GM19324 (cell line): ENCODE measurements around the gene DKK1.

Source experiments
- ATAC-seq: cut with Tn5 transposase; IDR thresholded peaks from one replicate; pipeline ENCODE4 v1.9.1; 2021; ENCODE audit warnings: mild to moderate bottlenecking, moderate library complexity; ENCODE audit not compliant: unreplicated experiment, low FRiP score

Gene DKK1

GRCh38 chr10:52316001-52316400 is 1.9 kb downstream of the DKK1 start:
- ATAC-seq: no peak

DNA sequence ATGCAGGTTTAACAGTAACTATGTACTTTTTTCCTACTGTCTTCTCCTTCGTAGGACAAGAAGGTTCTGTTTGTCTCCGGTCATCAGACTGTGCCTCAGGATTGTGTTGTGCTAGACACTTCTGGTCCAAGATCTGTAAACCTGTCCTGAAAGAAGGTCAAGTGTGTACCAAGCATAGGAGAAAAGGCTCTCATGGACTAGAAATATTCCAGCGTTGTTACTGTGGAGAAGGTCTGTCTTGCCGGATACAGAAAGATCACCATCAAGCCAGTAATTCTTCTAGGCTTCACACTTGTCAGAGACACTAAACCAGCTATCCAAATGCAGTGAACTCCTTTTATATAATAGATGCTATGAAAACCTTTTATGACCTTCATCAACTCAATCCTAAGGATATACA is 2.4 kb downstream of the DKK1 start:
- ATAC-seq: no peak

DNA sequence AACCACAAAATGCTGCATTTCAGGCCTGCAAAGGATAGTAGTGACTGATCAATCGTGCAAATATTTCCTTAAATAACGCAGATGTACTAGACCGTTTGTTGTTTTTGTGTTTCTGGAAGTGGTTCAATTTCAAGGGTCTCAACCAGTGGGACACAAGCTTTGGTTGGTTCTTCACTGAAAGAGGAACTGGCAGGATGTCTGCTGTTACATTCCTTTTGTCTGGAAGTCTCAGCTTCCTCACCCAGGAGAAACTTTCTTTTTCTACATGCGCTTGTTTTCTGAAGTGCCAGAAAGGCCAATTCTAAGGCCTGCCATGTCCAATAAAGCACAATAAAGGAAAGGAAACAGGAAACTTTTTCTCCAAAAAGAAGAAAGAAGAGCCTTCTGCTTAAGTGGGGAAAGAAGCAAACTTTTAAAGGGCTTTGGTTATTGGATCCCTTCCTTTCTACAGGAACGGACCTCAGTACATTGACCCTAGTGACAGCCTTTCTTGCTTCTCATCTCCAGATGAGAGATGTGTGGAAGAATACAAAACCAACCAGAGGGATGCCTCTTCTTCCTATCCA is 4.1 kb downstream of the DKK1 start:
- no peak for ATAC-seq

GRCh38 chr10:52318822-52319464 is 4.9 kb downstream of the DKK1 start:
- ATAC-seq: no peak

DNA sequence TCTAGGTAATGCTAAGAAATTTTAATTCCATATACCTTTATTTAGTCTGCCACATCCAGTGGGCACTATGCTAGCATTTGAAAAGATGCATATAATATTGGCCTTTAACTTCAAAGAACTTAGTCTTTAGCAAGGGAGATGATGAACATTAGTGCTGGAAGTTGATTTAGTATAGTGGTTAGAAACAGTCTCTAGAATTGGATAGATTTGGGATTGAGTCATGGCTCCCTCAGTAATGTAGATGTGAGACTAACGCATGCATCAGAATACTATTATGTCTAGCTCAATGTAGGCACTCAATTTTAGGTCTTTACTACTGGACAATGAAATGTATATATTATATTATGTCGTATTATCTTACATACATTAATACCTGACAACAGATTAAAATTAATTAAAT is 5.8 kb downstream of the DKK1 start:
- ATAC-seq: no peak

- ATAC-seq: no peak
Measured at GRCh38 chr10:52322323-52322722, 8.2 kb downstream of the DKK1 start.

DNA sequence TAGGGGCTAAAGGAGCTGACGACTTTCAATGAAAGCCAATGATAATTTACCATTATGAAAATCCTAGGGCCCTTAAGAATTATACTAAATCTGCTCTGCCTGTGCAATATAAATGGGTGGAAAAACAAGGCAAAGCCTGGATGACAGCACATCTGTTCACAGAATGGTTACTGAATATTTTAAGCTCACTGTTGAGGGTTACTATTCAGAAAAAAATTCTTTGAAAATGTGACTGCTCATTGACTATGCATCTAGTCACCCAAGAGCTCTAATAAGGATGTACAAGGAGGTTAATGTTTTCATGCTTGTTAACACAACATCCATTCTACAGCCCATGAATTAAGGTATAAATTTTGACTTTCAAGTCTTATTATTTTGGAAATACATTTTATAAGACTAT is 8.9 kb downstream of the DKK1 start:
- ATAC-seq: no peak

- ATAC-seq: no peak
Measured at GRCh38 chr10:52326382-52326781, 12.3 kb downstream of the DKK1 start.

- ATAC-seq: no peak
Measured at GRCh38 chr10:52331638-52332364, 17.7 kb downstream of the DKK1 start.

DNA sequence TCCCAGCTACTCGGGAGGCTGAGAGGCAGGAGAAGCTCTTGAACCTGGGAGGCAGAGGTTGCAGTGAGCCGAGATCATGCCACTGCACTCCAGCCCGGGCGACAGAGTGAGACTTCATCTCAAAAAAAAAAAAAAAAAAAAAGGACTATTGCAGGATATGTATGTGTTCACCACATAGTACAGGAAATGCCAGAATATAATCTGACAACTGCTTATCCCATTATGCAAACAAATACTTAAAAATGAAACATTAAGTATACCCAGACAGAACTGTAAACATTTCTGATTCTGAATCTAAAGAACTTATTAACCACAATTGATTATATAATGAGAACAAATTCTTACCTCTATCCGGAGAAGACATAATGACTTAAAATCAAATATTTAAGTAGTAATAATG is 18.7 kb downstream of the DKK1 start:
- ATAC-seq: no peak

GRCh38 chr10:52334595-52334994 is 20.5 kb downstream of the DKK1 start:
- no peak for ATAC-seq

DNA sequence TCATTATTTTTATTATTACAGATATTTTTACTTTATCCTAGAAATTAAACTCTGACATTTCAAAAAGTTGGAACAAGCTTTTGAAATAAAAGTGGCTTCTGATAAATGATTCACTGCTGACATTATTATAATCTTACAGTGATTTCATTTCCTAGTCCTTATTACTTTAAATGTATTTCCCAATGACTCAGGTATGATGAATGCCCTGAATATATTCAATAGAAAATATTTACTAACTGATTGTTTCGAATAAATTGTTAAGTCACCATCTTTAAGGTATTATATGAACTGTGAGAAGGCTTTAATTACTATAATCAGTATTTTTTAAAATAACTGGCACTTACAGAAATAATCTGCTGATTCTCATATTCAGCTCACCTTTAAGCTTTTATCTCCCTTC is 21.6 kb downstream of the DKK1 start:
- ATAC-seq: no peak

- no peak for ATAC-seq
Measured at GRCh38 chr10:52337225-52337624, 23.1 kb downstream of the DKK1 start.

- no peak for ATAC-seq
Measured at GRCh38 chr10:52343439-52343838, 29.4 kb downstream of the DKK1 start.

- no peak for ATAC-seq
Measured at GRCh38 chr10:52346394-52347326, 32.6 kb downstream of the DKK1 start.

DNA sequence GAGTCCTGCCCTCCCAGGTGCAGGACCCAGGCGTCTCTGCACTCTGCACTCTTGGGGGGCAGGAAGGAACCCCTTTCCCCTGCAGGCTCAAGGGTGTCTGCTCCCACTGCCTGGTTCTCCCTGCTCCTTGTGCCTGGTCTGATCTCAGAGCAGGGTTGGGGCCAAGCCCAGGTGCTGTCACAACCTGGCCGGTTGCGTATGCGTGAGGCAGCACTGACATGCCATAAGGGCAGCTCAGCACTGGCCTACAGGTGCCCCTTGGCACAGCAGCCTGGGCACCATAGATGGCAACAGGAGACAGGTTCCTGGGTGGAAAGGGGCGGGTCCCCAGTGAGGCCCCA is 33.2 kb downstream of the DKK1 start:
- ATAC-seq: no peak

DNA sequence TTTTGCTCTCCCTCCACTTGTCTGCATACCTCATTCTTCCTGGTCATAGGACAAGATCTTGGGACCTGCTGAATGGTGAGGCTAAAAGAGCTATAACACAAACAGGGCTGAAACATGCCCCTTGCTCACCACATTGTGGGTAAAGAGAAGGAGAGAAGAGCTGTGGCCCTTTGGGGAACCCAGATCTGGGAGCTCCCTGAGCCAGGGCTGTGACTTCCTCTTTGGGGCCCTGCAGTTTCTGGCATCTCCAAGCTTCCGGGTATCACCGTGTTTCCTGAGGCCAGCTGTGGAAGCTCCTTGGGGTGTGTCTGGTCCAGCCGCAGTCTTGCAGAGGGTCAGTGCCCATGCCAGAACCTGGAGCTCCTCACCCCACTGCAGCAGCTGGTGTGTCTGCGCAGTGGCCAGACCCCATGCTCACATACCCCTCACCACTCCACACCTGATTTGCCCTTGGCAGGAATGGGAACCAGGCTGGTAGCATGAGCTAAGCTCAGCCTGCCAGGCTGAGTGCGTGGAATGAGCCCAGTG is 34.0 kb downstream of the DKK1 start:
- no peak for ATAC-seq

DNA sequence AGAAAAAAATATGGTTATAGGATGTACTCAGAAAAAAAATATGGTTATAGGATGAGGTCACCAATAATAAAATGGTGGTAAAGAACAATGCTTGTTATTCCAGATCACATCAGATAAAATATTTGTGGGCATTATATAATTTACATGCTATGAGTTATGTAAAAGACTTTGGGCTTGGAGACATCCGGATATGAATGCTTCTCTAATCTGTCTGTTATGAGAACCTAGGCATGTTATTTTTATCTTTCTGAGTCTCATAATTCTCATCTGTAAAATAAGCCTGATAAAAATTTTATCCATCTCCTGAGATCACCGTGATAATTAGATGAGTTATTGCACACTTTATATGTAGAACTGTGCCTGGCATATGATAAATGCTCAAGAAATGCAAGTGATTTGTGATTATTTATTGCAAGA is 37.8 kb downstream of the DKK1 start:
- no peak for ATAC-seq

- ATAC-seq: no peak
Measured at GRCh38 chr10:52353205-52353604, 39.1 kb downstream of the DKK1 start.

- no peak for ATAC-seq
Measured at GRCh38 chr10:52353960-52354394, 39.9 kb downstream of the DKK1 start.

- ATAC-seq: no peak
Measured at GRCh38 chr10:52357971-52358370, 43.9 kb downstream of the DKK1 start.
